Measurements from ENCODE around the gene TUBE1. TPM values are rescaled to one million over a fixed set of nuclear protein-coding genes. Genes with fewer than 3 reads are reported as not detected.

TUBE1 gene
- polyA plus RNA-seq, 1 of the 3 experiments (the other 2 are of a cell fraction), result 11.9 TPM

GRCh38 chr6:112043032-112044007 is 44.0 kb downstream of the TUBE1 start (continued):
- TF ChIP-seq EP300 (IDR thresholded peaks at IDR 0.05; ENCODE audit: borderline replicate concordance in 1 of 2, low read depth in 1 of 2, low read length in 1 of 2) (no peak), RCOR1 (IDR thresholded peaks at IDR 0.05; ENCODE audit: low read length) (no peak; the same call in 1 of the 2 replicates)

- Histone ChIP-seq H3K9me3 (no peaks in the 10 kb centered on the region), H4K20me1 (ENCODE audit: insufficient read depth) (no peaks in the 10 kb centered on the region), H3K9me2 (no peaks in the 10 kb centered on the region), H2AFZ (ENCODE audit: low read depth) (0 out of 2 replicates have a peak overlapping the region, but pooled peaks have one; percentile 49), H3K27me3 (ENCODE audit: insufficient read depth) (no peaks in the 10 kb centered on the region), H3K36me3 (replicated peaks in 1 of 2; ENCODE audit: control insufficient read depth in 1 of 2, insufficient read depth in 2 of 2, low read length in 1 of 2) (no peaks in the 10 kb centered on the region), H3F3A (replicated peaks; ENCODE audit: insufficient read depth) (peaks cover 32% of the 10 kb centered on the region), H3K4me3 (ENCODE audit: low read depth in 2 of 2, low read length in 1 of 2) (no peak overlapping the region), H3K79me2 (ENCODE audit: insufficient read depth) (no peaks in the 10 kb centered on the region), H3K9ac (no peak overlapping the region), H3K4me1 (ENCODE audit: control insufficient read depth in 1 of 2, insufficient read depth in 2 of 2, low read depth in 1 of 2, low read length in 1 of 2) (peaks cover 6 to 27% of the 10 kb centered on the region in 2 experiments), H3K27ac (ENCODE audit: low read depth in 2 of 2, low read length in 1 of 2) (peak overlapping the region in 1 of 2 experiments; percentile 5; a peak in 1 of 4 replicates), H3K4me2 (no peak overlapping the region)
- no peak for DNase-seq
- CTCF ChIA-PET, result interaction anchor here (0.9 to 6.1 kb wide), 16 partner anchors 10 to 345 kb away, joined by 3 to 65 read pairs (median 4); partner anchors contain the start of genes CCN6 and FYN
- TF ChIP-seq TCF12 (IDR thresholded peaks at IDR 0.05) (no peak), EP300 (IDR thresholded peaks at IDR 0.05; ENCODE audit: borderline replicate concordance in 1 of 2, low read depth in 1 of 2, low read length in 1 of 2) (no peak), MAX (IDR thresholded peaks at IDR 0.05; ENCODE audit: low read depth) (no peak), USF1 (IDR thresholded peaks at IDR 0.05; ENCODE audit: borderline replicate concordance, low read depth) (no peak), GATA2 (CRISPR knock-in tag; IDR thresholded peaks at IDR 0.05) (no peak), RAD21 (IDR thresholded peaks at IDR 0.05; ENCODE audit: low read length) (no peak), RFX5 (IDR thresholded peaks at IDR 0.05; ENCODE audit: low read length) (no peak), JUND (IDR thresholded peaks at IDR 0.05) (no peak), FOSL2 (IDR thresholded peaks at IDR 0.05; ENCODE audit: borderline replicate concordance, low read depth) (no peak), FOXM1 (IDR thresholded peaks at IDR 0.05; ENCODE audit: low read depth) (no peak)
- POLR2A ChIA-PET, result interaction anchor here (0.6 kb wide), 1 partner anchor 559 kb away, joined by 4 read pairs; the partner anchor contains the start of gene REV3L
- WGBS (ENCODE audit: low lambda C conversion rate), result 93% methylated on average over 2 of the region's 3 CpGs
Observed at GRCh38 chr6:112041535-112041934, 45.7 kb downstream of the TUBE1 start.

- Histone ChIP-seq H3K36me3 (replicated peaks in 1 of 2; ENCODE audit: control insufficient read depth in 1 of 2, insufficient read depth in 2 of 2, low read length in 1 of 2) (no peaks in the 10 kb centered on the region), H3K9me2 (no peaks in the 10 kb centered on the region), H2AFZ (ENCODE audit: low read depth) (0 out of 2 replicates have a peak overlapping the region, but pooled peaks have one; percentile 49), H3F3A (replicated peaks; ENCODE audit: insufficient read depth) (peaks cover 36% of the 10 kb centered on the region), H3K27me3 (ENCODE audit: insufficient read depth) (no peaks in the 10 kb centered on the region), H3K4me1 (ENCODE audit: control insufficient read depth in 1 of 2, insufficient read depth in 2 of 2, low read depth in 1 of 2, low read length in 1 of 2) (peaks cover 6 to 27% of the 10 kb centered on the region in 2 experiments), H3K9ac (no peak overlapping the region), H3K79me2 (ENCODE audit: insufficient read depth) (no peaks in the 10 kb centered on the region), H4K20me1 (ENCODE audit: insufficient read depth) (no peaks in the 10 kb centered on the region), H3K27ac (ENCODE audit: low read depth in 2 of 2, low read length in 1 of 2) (peak overlapping the region in 1 of 2 experiments; percentile 8; a peak in 1 of 4 replicates), H3K4me2 (no peak overlapping the region), H3K9me3 (no peaks in the 10 kb centered on the region), H3K4me3 (ENCODE audit: low read depth in 2 of 2, low read length in 1 of 2) (no peak overlapping the region)
- TF ChIP-seq USF2 (IDR thresholded peaks at IDR 0.05; ENCODE audit: borderline replicate concordance, low read depth, low read length) (no peak), USF1 (IDR thresholded peaks at IDR 0.05; ENCODE audit: borderline replicate concordance, low read depth) (no peak), EP300 (IDR thresholded peaks at IDR 0.05; ENCODE audit: borderline replicate concordance in 1 of 2, low read depth in 1 of 2, low read length in 1 of 2) (no peak), RAD21 (IDR thresholded peaks at IDR 0.05; ENCODE audit: low read length) (no peak)
- CTCF ChIA-PET, result interaction anchor here (0.9 to 6.1 kb wide), 14 partner anchors 13 to 782 kb away, joined by 3 to 65 read pairs (median 4); partner anchors contain the start of gene FYN
- DNase-seq, result no peak
- 31% methylated on average over 1 of the region's 1 CpG for WGBS (ENCODE audit: low lambda C conversion rate)
- POLR2A ChIA-PET, result no interaction called here
Observed at GRCh38 chr6:112040956-112041355, 46.3 kb downstream of the TUBE1 start.

All from SK-N-SH (cell line).